ENCODE results near the gene CTNND2.
A peak's percentile ranks its signal among the peaks of the same experiment; 100 is the strongest.

CTNND2 gene

GRCh38 chr5:11524188-11524587 is 380.1 kb downstream of the CTNND2 start:
- H3K36me3 ChIP-seq, result no peaks in the 10 kb centered on the region
- no peak for DNase-seq
- no peaks in the 10 kb centered on the region for H3K9me3 ChIP-seq (ENCODE audit: severe bottlenecking)

GRCh38 chr5:11522796-11523195 is 381.4 kb downstream of the CTNND2 start:
- Histone ChIP-seq H3K36me3 (no peaks in the 10 kb centered on the region), H3K4me3 (ENCODE audit: low read depth, low read length) (no peak overlapping the region), H3K27me3 (ENCODE audit: insufficient read depth, low read depth, severe bottlenecking) (no peaks in the 10 kb centered on the region), H3K9me3 (ENCODE audit: severe bottlenecking) (no peaks in the 10 kb centered on the region), H3K27ac (no peak overlapping the region)
- TF ChIP-seq CTCF (IDR thresholded peaks at IDR 0.05; ENCODE audit: low read depth, low read length), result no peak
- DNase-seq, result no peak

More at GRCh38 chr5:11524188-11524587, 380.1 kb downstream of the CTNND2 start:
- no peaks in the 10 kb centered on the region for H3K27me3 ChIP-seq (ENCODE audit: insufficient read depth, low read depth, severe bottlenecking)
- no peak for TF ChIP-seq CTCF (IDR thresholded peaks at IDR 0.05; ENCODE audit: low read depth, low read length)
- no peak overlapping the region for H3K4me3 ChIP-seq (ENCODE audit: low read depth, low read length)
- no peak overlapping the region for H3K27ac ChIP-seq

GRCh38 chr5:11520241-11520930 is 383.9 kb downstream of the CTNND2 start:
- Histone ChIP-seq H3K9me3 (ENCODE audit: severe bottlenecking) (no peaks in the 10 kb centered on the region), H3K4me3 (ENCODE audit: low read depth, low read length) (no peak overlapping the region), H3K27ac (no peak overlapping the region), H3K27me3 (ENCODE audit: insufficient read depth, low read depth, severe bottlenecking) (no peaks in the 10 kb centered on the region), H3K36me3 (no peaks in the 10 kb centered on the region)
- no peak for TF ChIP-seq CTCF (IDR thresholded peaks at IDR 0.05; ENCODE audit: low read depth, low read length)
- DNase-seq, result peak; percentile 21

DNA sequence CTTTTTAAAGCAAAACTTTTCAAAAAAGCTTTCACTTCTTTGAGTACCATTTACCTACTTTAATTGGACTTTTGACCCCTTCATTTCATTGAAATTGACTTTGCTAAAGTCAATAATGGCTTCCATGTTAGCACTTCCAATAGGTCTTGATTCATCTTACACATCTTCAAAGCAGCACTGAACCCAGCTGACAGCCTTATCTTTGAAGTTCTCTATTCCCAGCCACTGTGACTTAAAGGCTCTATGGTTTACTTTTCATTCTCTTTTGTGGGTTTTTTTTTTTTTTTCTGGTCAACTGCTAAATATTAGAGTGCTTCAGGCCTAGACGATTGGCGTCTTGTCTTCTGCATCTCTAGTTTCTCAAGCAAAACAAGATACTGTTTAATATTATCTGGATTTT is 385.0 kb downstream of the CTNND2 start:
- no peak for DNase-seq
- Histone ChIP-seq H3K9me3 (ENCODE audit: severe bottlenecking) (no peaks in the 10 kb centered on the region), H3K27me3 (ENCODE audit: insufficient read depth, low read depth, severe bottlenecking) (no peaks in the 10 kb centered on the region), H3K36me3 (no peaks in the 10 kb centered on the region), H3K27ac (no peak overlapping the region), H3K4me3 (ENCODE audit: low read depth, low read length) (no peak overlapping the region)
- no peak for TF ChIP-seq CTCF (IDR thresholded peaks at IDR 0.05; ENCODE audit: low read depth, low read length)

- H3K27ac ChIP-seq, result no peak overlapping the region
These were observed 385.6 kb downstream of the CTNND2 start for GRCh38 chr5:11518676-11519075.

More at GRCh38 chr5:11518676-11519075, 385.6 kb downstream of the CTNND2 start:
- no peak for DNase-seq
- Histone ChIP-seq H3K36me3 (no peaks in the 10 kb centered on the region), H3K27me3 (ENCODE audit: insufficient read depth, low read depth, severe bottlenecking) (no peaks in the 10 kb centered on the region), H3K4me3 (ENCODE audit: low read depth, low read length) (no peak overlapping the region), H3K9me3 (ENCODE audit: severe bottlenecking) (no peaks in the 10 kb centered on the region)
- TF ChIP-seq CTCF (IDR thresholded peaks at IDR 0.05; ENCODE audit: low read depth, low read length), result no peak
